ENCODE results near the gene NCBP1. TPM values are rescaled to one million over a fixed set of nuclear protein-coding genes. Genes with fewer than 3 reads are reported as not detected.
A peak's percentile ranks its signal among the peaks of the same experiment; 100 is the strongest.

The NCBP1 gene
- total RNA-seq, 1 donor from 2014 or later: 36.3 TPM

DNA sequence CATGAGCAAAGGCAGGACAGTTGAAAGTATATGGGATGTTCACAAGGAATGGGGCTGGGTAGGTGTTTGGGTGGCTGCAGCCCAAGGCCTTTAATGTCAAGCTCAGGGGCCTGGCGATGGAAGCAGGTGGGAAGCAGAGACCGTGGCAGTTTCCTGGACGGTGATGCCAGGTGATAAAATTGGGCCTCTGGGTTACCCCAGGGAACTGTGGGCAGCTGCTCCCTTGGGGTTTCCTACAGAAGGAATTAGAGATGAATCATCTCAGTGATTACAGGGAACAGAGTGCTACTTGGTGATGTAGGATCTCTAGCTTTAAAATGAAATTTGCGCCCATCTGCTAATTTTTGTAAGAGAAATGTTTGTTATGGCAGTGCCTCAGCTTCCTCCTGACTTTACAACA is 39.7 kb upstream of the NCBP1 start:
- Mint-ChIP-seq H3K27me3 (peaks cover 2% of the 10 kb centered on the region), H3K9me3 (no peaks in the 10 kb centered on the region), H3K4me3 (no peak overlapping the region), H3K4me1 (peaks cover 7% of the 10 kb centered on the region), H3K36me3 (ENCODE audit: low read depth) (peaks cover 6% of the 10 kb centered on the region), H3K27ac (no peak overlapping the region)
- ATAC-seq (ENCODE audit: low read depth) (no peak), DNase-seq (no peak)
- intact Hi-C loops (cut with micrococcal nuclease): no loop called here
- ChIA-PET CTCF (interaction anchor here (0.8 to 1.2 kb wide), 3 partner anchors 21 to 737 kb away, joined by 3 to 5 read pairs (median 4); no protein-coding TSS in a partner anchor), POLR2A (no interaction called here)
- TF ChIP-seq, protein P1, sequence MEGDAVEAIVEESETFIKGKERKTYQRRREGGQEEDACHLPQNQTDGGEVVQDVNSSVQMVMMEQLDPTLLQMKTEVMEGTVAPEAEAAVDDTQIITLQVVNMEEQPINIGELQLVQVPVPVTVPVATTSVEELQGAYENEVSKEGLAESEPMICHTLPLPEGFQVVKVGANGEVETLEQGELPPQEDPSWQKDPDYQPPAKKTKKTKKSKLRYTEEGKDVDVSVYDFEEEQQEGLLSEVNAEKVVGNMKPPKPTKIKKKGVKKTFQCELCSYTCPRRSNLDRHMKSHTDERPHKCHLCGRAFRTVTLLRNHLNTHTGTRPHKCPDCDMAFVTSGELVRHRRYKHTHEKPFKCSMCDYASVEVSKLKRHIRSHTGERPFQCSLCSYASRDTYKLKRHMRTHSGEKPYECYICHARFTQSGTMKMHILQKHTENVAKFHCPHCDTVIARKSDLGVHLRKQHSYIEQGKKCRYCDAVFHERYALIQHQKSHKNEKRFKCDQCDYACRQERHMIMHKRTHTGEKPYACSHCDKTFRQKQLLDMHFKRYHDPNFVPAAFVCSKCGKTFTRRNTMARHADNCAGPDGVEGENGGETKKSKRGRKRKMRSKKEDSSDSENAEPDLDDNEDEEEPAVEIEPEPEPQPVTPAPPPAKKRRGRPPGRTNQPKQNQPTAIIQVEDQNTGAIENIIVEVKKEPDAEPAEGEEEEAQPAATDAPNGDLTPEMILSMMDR (IDR thresholded peaks at IDR 0.05): no peak

DNA sequence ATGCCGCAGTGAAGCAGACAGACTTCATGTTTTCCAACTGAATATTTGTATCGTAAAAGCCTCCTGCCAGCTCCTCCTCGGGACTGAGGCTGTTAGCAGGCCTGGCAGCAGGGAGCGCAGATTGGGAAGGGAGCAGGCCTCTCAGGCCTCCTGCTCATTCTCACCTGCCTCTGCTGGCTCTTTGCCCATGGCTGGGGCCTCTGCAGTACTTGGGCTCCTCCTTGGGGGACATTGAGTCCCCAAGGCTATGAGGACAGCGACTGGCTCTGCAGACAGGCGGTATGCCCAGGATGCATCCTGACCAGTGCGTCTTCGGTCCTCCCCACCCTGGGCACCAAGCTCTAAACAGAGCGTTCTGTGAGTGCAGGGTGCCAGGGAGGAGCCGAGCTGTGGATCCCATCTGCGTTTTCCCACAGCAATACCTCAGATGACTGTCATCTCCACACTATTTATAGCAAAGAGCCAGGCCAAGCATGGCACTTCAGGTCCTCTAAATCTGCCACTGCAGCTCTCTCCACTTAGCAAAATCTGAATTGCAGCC is 39.2 kb upstream of the NCBP1 start:
- Mint-ChIP-seq H3K4me1 (peaks cover 7% of the 10 kb centered on the region), H3K27ac (no peak overlapping the region), H3K27me3 (peaks cover 2% of the 10 kb centered on the region), H3K9me3 (no peaks in the 10 kb centered on the region), H3K36me3 (ENCODE audit: low read depth) (peaks cover 6% of the 10 kb centered on the region), H3K4me3 (no peak overlapping the region)
- DNase-seq (no peak), ATAC-seq (ENCODE audit: low read depth) (no peak)
- ChIA-PET CTCF (interaction anchor here (0.8 to 4.5 kb wide), 4 partner anchors 21 to 737 kb away, joined by 3 to 71 read pairs (median 4); no protein-coding TSS in a partner anchor), POLR2A (no interaction called here)
- TF ChIP-seq, protein P1 (IDR thresholded peaks at IDR 0.05): no peak
- intact Hi-C loops (cut with micrococcal nuclease): no loop called here

DNA sequence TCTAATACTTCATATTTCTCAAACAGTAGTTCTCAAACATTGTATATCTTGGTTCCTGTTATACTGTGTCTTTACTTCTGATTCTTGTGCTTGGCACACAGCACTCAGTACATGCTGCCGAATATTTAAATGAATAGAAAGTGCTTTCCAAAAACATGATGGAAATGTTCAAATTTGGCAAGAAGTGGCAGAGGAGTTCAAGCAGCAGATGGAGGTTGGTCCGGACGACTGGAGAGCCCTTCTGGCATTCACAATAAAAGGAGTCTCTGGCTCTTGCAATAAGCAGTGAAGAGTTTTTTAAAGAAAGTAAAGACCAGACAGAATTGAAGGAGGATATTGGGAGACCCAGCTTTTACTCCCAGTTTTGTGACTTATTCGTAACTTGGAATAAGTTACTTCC is 36.7 kb upstream of the NCBP1 start:
- TF ChIP-seq, protein P1 (IDR thresholded peaks at IDR 0.05): no peak
- intact Hi-C loops (cut with micrococcal nuclease): no loop called here
- Mint-ChIP-seq H3K36me3 (ENCODE audit: low read depth) (peaks cover 25% of the 10 kb centered on the region), H3K4me1 (peaks cover 7% of the 10 kb centered on the region), H3K27ac (no peak overlapping the region), H3K27me3 (no peaks in the 10 kb centered on the region), H3K4me3 (no peak overlapping the region), H3K9me3 (no peaks in the 10 kb centered on the region)
- POLR2A ChIA-PET: interaction anchor here (0.6 kb wide), 1 partner anchor 187 kb away, joined by 4 read pairs; no protein-coding TSS in a partner anchor
- ATAC-seq (ENCODE audit: low read depth): no peak
- DNase-seq: no peak
- CTCF ChIA-PET: interaction anchor here (4.5 kb wide), 1 partner anchor 128 kb away, joined by 71 read pairs; no protein-coding TSS in a partner anchor

DNA sequence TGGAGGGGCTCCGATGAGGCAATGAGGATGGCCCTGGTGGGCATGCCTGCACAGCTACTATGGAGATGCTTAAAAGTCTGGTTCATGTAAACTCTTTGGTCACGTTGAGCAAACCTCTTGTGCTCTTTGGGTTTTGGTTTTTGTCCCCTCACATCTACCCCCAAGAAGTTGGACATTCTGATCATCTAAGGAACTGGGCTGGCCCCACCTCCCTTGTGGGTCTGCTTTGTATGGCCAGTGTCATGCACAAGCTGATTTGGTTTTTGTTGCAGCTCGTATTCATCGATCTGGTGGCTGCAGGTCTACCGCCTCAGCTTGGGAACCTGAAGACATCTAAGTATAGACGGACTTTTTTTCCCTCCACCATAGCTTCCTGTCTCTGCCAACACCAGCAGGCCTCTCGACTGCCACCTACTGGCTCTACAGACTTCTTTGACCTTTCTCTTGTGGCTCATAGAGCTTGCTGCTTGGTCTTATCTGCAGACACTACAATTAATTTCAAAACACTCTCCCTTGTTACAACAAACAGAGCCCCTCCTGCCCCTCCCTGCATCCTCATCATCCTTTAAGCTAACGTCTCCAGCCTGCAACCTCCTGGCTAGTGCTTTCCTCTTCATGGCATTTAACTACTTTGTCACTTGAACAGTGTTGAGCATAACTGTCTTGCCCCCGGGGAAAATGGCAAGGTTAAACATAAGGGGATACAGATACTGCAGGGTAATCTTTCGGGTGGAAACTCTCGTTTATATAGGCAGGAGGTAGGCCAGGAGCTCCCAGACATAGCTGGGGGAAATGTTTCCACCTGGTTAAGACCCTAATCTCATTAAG is 34.9 kb upstream of the NCBP1 start:
- ChIA-PET POLR2A (interaction anchor here (0.8 to 1.0 kb wide), 2 partner anchors 186 to 742 kb away, joined by 3 read pairs; no protein-coding TSS in a partner anchor), CTCF (interaction anchor here (0.7 to 4.5 kb wide), 29 partner anchors 9 to 745 kb away, joined by 3 to 71 read pairs (median 4); partner anchors contain the start of genes NCBP1, TDRD7, TSTD2 and ZNF782)
- intact Hi-C loops (cut with micrococcal nuclease): loop anchor here (1.0 kb wide), 5 partner anchors 97 to 741 kb away; partner anchors contain the start of gene TMOD1
- Mint-ChIP-seq H3K4me1 (peaks cover 7% of the 10 kb centered on the region), H3K36me3 (ENCODE audit: low read depth) (peaks cover 39% of the 10 kb centered on the region), H3K4me3 (peak overlapping the region; percentile 46), H3K27me3 (no peaks in the 10 kb centered on the region), H3K9me3 (no peaks in the 10 kb centered on the region), H3K27ac (peak overlapping the region; percentile 31)
- DNase-seq (no peak), ATAC-seq (ENCODE audit: low read depth) (peak; percentile 98)
- TF ChIP-seq, protein P1 (IDR thresholded peaks at IDR 0.05): no peak
